PC-9 (cell line): ENCODE measurements around the gene TSHZ3. TPM values are rescaled to one million over a fixed set of nuclear protein-coding genes. Genes with fewer than 3 reads are reported as not detected.

ENCODE experiments used
- BruUV-seq: library from RNA; stranded (reverse); fragments of 400-500 nt; replicated peaks from 2 replicates; lab custom pipeline; 2021; lab: Mats Ljungman, UMichigan
- CTCF ChIA-PET: fragments of 300-600 bp; sonication (Branson Sonifier 250); formaldehyde crosslinking; loops from one replicate; lab custom pipeline; 2022; ENCODE audit warnings: antibody characterized with exemption; lab: Charles Lee
- POLR2A ChIA-PET: fragments of 300-600 bp; sonication (Branson Sonifier 250); formaldehyde crosslinking; loops from one replicate; lab custom pipeline; 2022; ENCODE audit warnings: antibody characterized with exemption; ENCODE audit not compliant: unreplicated experiment; lab: Charles Lee
- DNase-seq, 2 experiments: peaks; one replicate each; pipeline versions ENCODE4 v3.0.0 to v3.0.0-alpha.2; 2015 to 2022; ENCODE audit warnings: mixed read lengths in 1 of 2
- H2AFZ ChIP-seq: fragments of 200-600 bp; sonication (generic); 2 replicates; pipeline ENCODE4 v1.8.1; 2017; ENCODE audit warnings: antibody characterized with exemption
- H3F3A ChIP-seq: fragments of 200-600 bp; sonication (generic); 2 replicates; pipeline ENCODE4 v1.8.1; 2017; ENCODE audit warnings: antibody characterized with exemption, mild to moderate bottlenecking, low read depth; ENCODE audit not compliant: insufficient read depth
- H3K27ac ChIP-seq: fragments of 200-600 bp; sonication (generic); 2 replicates; pipeline ENCODE4 v1.6.1; 2016; ENCODE audit warnings: mixed run types
- H3K27me3 ChIP-seq: fragments of 200-600 bp; sonication (generic); 2 replicates; pipeline ENCODE4 v1.6.1; 2016; ENCODE audit warnings: low read depth, mixed run types; ENCODE audit not compliant: insufficient read depth
- H3K36me3 ChIP-seq: fragments of 200-600 bp; sonication (generic); 2 replicates; pipeline ENCODE4 v1.6.1; 2016; ENCODE audit warnings: low read depth, mixed run types
- H3K4me1 ChIP-seq: fragments of 200-600 bp; sonication (generic); replicated peaks from 2 replicates; pipeline ENCODE4 v1.6.1; 2016; ENCODE audit warnings: mixed run types; ENCODE audit not compliant: insufficient read depth
- H3K4me2 ChIP-seq: fragments of 200-600 bp; sonication (generic); 2 replicates; pipeline ENCODE4 v1.6.1; 2017; ENCODE audit warnings: mixed run types
- H3K4me3 ChIP-seq: fragments of 200-600 bp; sonication (generic); 2 replicates; pipeline ENCODE4 v1.6.1; 2016; ENCODE audit warnings: mixed run types
- H3K79me2 ChIP-seq: fragments of 200-600 bp; sonication (generic); 2 replicates; pipeline ENCODE4 v1.6.1; 2017; ENCODE audit warnings: low read depth, mixed run types
- H3K9me2 ChIP-seq: fragments of 200-600 bp; sonication (generic); 2 replicates; pipeline ENCODE4 v1.8.1; 2017; ENCODE audit warnings: mild to moderate bottlenecking; ENCODE audit not compliant: insufficient read depth
- H3K9me3 ChIP-seq: fragments of 200-600 bp; sonication (generic); 2 replicates; pipeline ENCODE4 v1.8.1; 2016; ENCODE audit warnings: low read depth; ENCODE audit not compliant: insufficient read depth
- H4K20me1 ChIP-seq: fragments of 200-600 bp; sonication (generic); 2 replicates; pipeline ENCODE4 v1.8.1; 2017; ENCODE audit not compliant: insufficient read depth
- EZH2 ChIP-seq: fragments of 200-600 bp; sonication (generic); IDR thresholded peaks from 2 replicates; pipeline ENCODE4 v1.8.0; 2017; ENCODE audit warnings: antibody characterized with exemption, low read depth
- intact Hi-C: fragments of 100-400 bp; cut with micrococcal nuclease; formaldehyde crosslinking; loops from one replicate; pipeline ENCODE4 v1.10.0; 2022; ENCODE audit not compliant: unreplicated experiment
- total RNA-seq: library from RNA; stranded (reverse); gene quantifications from 2 replicates; pipeline ENCODE4 v1.2.3, GENCODE V29; 2021
- TF ChIP-seq, protein P1 (sequence below): fragments of 200-600 bp; sonication (generic); conservative IDR thresholded peaks from 2 replicates; pipeline ENCODE4 v1.6.1; 2017; ENCODE audit warnings: mixed run types, antibody characterized with exemption, mild to moderate bottlenecking, moderate library complexity

TSHZ3 gene
- total RNA-seq, 1 experiment from 2014 or later, result not detected

DNA sequence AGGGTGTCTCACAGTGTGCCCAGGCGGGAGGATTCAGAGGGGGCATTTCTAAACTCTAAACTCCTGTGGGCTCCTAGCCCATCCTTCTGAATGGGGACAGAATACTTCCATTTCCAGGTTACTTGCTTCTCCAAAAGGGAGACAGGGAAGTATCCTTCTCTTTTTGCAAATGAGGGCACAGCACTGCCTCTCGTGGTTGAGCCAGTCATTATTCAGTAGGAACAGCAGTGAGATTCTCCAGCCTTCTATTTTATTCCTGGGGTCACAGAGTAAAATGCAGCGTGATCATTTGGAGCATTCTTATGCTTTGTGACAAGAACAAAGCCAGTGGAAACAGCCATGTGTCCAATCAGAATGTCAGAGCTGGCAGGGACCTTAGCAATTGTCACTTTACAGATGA is 15.7 kb upstream of the TSHZ3 start:
- Histone ChIP-seq H3F3A (no peaks in the 10 kb centered on the region), H2AFZ (no peak overlapping the region), H3K9me2 (no peaks in the 10 kb centered on the region), H4K20me1 (no peaks in the 10 kb centered on the region), H3K9me3 (no peaks in the 10 kb centered on the region), H3K27ac (no peak overlapping the region), H3K36me3 (no peaks in the 10 kb centered on the region), H3K4me3 (no peak overlapping the region), H3K79me2 (no peaks in the 10 kb centered on the region), H3K4me1 (no peaks in the 10 kb centered on the region), H3K27me3 (peaks cover 73% of the 10 kb centered on the region), H3K4me2 (no peak overlapping the region)
- CTCF ChIA-PET, result no interaction called here
- no TSS peak for BruUV-seq
- DNase-seq, result no peak
- POLR2A ChIA-PET, result no interaction called here
- TF ChIP-seq, protein P1, sequence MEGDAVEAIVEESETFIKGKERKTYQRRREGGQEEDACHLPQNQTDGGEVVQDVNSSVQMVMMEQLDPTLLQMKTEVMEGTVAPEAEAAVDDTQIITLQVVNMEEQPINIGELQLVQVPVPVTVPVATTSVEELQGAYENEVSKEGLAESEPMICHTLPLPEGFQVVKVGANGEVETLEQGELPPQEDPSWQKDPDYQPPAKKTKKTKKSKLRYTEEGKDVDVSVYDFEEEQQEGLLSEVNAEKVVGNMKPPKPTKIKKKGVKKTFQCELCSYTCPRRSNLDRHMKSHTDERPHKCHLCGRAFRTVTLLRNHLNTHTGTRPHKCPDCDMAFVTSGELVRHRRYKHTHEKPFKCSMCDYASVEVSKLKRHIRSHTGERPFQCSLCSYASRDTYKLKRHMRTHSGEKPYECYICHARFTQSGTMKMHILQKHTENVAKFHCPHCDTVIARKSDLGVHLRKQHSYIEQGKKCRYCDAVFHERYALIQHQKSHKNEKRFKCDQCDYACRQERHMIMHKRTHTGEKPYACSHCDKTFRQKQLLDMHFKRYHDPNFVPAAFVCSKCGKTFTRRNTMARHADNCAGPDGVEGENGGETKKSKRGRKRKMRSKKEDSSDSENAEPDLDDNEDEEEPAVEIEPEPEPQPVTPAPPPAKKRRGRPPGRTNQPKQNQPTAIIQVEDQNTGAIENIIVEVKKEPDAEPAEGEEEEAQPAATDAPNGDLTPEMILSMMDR, result no peak
- TF ChIP-seq EZH2, result no peak
- intact Hi-C loops, result no loop called here

DNA sequence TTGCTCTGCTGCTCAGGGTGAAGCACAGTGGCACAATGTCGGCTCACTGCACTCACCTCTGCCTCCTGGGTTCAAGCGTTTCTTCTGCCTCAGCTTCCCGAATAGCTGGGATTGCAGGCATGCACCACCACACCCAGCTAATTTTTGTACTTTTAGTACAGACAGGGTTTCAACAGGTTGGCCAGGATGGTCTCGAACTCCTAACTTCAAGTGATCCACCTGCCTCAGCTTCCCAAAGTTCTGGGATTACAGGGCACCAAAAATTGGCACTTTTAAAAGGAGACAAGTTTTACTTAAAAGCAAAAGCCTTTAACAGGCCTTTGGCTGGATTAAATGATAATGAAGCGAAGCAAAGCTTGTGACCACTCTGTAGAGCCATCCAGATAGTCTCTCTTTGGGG is 12.5 kb upstream of the TSHZ3 start:
- ChIA-PET CTCF (no interaction called here), POLR2A (no interaction called here)

DNA sequence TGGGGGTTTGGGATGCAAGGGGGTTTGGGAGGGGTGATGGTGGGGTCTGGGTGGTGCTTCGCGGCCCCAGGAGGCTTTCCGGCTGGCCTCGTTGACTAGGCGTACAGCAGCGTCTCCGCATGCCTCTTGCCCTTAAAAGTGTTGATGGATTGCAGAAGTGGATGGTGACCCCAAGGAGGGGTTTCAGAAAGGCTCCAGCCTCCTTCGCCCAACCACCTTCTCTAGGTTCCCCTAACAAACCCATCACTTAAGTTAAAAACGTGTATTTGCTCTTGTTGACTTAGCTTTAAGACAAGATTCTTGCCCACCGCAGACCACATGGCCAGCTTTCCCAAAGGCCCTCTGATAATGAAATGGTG is 8.1 kb upstream of the TSHZ3 start:
- ChIA-PET CTCF (no interaction called here), POLR2A (no interaction called here)
- DNase-seq, result no peak
- Histone ChIP-seq H3K4me1 (no peaks in the 10 kb centered on the region), H2AFZ (no peak overlapping the region), H3F3A (no peaks in the 10 kb centered on the region), H4K20me1 (no peaks in the 10 kb centered on the region), H3K9me3 (no peaks in the 10 kb centered on the region), H3K27me3 (peaks cover 62% of the 10 kb centered on the region), H3K4me3 (no peak overlapping the region), H3K4me2 (no peak overlapping the region), H3K27ac (no peak overlapping the region), H3K79me2 (no peaks in the 10 kb centered on the region), H3K36me3 (no peaks in the 10 kb centered on the region), H3K9me2 (no peaks in the 10 kb centered on the region)
- intact Hi-C loops, result no loop called here
- no peak for TF ChIP-seq EZH2
- TF ChIP-seq, protein P1, result no peak
- no TSS peak for BruUV-seq

More for the DNA sequence above, 12.5 kb upstream of the TSHZ3 start:
- Histone ChIP-seq H3K27ac (no peak overlapping the region), H3K9me2 (no peaks in the 10 kb centered on the region), H4K20me1 (no peaks in the 10 kb centered on the region), H3K9me3 (no peaks in the 10 kb centered on the region), H3K27me3 (peaks cover 64% of the 10 kb centered on the region), H3K36me3 (no peaks in the 10 kb centered on the region), H3K4me2 (no peak overlapping the region), H3F3A (no peaks in the 10 kb centered on the region), H3K4me1 (no peaks in the 10 kb centered on the region), H3K79me2 (no peaks in the 10 kb centered on the region), H3K4me3 (no peak overlapping the region), H2AFZ (no peak overlapping the region)
- TF ChIP-seq, protein P1, result no peak
- TF ChIP-seq EZH2, result no peak
- DNase-seq, result no peak
- no TSS peak for BruUV-seq
- intact Hi-C loops, result no loop called here
